Measurements from ENCODE around the gene IFNL3.
"Not testable (repeated sequence)": the region's sequence is repeated elsewhere in the genome, so short reads cannot be mapped to it uniquely, and the experiment has no call there.

Gene IFNL3

DNA sequence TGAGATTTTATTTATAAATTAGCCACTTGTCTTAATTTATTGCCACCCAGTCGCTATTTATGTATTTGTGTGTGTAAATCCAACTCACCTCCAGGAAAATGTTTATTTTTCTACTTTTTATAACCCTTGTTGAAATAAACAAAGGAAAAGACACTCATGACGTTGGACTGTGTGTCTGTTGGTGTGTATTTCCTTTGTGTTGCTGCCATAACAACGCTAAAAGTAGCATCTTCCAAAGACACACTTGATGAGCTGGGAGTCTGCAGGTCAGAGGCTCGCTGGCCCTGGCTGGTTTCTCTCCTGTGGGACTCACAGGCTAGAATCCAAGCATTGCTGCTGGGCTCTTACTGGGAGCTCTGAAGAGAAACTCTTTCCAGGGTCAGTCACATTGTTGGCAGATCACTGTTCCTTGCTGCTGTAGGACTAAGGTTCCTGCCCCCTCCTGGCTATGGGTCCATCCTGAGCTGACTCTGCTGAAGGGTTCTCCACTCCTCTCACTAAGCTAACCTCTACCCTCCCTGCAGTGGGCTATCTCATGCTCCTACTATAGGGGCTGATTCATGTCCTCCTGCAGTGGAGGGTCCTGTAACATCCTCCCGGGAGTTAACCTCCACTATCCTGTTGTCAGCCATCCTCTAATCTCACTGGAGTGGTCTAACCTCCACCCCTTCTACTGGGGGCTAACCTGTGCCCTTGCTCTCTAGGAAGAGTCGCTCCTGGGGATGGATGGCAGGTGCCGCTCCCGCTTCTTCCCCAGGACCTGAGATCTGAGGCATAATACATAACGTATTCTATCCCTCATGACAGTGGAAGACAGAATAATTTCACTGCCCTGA is 25.4 kb upstream of the IFNL3 start:
- Histone ChIP-seq H3K27me3 (ENCODE audit: insufficient read depth, poor library complexity, severe bottlenecking) (peaks cover 3% of the 10 kb centered on the region), H3K4me3 (replicated peaks; ENCODE audit: insufficient read depth, low read length) (no peak overlapping the region), H3K27ac (replicated peaks) (no peak overlapping the region)
- TF ChIP-seq POLR2AphosphoS5 (IDR thresholded peaks at IDR 0.05; ENCODE audit: low read depth): no peak
- DNase-seq (ENCODE audit: low read depth in 1 of 2, low spot score in 1 of 2): no peak

DNA sequence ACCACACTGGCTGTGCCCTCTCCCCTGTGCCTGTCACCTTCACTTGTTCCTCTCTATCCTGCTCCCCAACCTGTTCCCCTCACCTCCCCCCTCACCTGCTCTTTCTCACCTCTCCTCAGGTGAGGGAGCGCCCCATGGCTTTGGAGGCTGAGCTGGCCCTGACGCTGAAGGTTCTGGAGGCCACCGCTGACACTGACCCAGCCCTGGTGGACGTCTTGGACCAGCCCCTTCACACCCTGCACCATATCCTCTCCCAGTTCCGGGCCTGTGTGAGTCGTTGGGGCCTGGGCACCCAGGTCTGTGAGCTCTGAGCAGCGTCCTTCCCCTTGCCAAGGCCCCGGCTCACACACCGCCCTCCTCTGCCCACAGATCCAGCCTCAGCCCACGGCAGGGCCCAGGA is 24.6 kb upstream of the IFNL3 start:
- H3K4me3 ChIP-seq (replicated peaks; ENCODE audit: insufficient read depth, low read length); H3K27ac ChIP-seq (replicated peaks); DNase-seq (ENCODE audit: low read depth in 1 of 2, low spot score in 1 of 2); H3K27me3 ChIP-seq (ENCODE audit: insufficient read depth, poor library complexity, severe bottlenecking): not testable (repeated sequence)

DNA sequence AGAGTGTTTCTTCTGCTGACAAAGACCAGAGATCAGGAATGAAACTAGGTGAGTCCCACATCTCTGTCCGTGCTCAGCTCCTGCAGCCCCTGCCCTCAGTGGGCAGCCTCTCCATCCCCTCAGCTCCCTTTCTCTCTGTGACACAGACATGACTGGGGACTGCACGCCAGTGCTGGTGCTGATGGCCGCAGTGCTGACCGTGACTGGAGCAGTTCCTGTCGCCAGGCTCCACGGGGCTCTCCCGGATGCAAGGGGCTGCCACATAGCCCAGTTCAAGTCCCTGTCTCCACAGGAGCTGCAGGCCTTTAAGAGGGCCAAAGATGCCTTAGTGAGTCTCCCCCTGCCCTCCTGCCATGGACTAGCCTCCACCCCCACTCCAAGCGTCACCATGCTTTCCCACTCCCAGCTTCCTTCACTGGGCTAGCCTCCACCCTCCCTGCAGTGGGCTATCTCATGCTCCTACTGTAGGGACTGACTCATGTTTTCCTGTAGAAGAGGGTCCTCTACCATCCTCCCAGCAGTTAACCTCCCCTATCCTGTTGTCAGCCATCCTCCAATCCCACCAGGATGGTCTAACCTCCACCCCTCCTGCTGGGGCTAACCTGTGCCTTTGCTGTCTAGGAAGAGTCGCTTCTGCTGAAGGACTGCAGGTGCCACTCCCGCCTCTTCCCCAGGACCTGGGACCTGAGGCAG is 23.9 kb upstream of the IFNL3 start:
- H3K27ac ChIP-seq (replicated peaks); H3K4me3 ChIP-seq (replicated peaks; ENCODE audit: insufficient read depth, low read length); DNase-seq (ENCODE audit: low read depth in 1 of 2, low spot score in 1 of 2): not testable (repeated sequence)
- H3K27me3 ChIP-seq (ENCODE audit: insufficient read depth, poor library complexity, severe bottlenecking): peaks cover 13% of the 10 kb centered on the region

DNA sequence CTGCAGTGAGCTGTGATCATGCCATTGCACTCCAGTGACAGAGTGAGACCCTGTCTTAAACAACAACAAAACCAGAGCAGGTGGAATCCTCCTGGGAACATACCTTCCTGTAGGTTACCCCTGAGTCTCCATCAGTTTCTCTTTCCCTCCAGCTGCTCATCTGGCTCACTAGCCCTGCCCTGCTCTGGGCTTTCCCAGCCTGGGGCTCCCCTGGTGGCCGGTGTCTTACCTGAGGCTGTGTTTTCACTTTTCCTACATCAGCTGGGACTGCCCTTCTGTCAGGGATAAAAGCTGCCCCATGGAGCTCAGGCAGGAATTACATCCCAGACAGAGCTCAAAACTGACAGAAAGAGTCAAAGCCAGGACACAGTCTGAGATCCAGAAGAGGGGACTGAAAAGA is 23.3 kb upstream of the IFNL3 start, which contains the start of gene IFNL2:
Gene IFNL2, plus strand, starts transcription at position 312 of the 400 bp plus-strand sequence. CDS start 173 bp downstream, outside the sequence.
- H3K27me3 ChIP-seq (ENCODE audit: insufficient read depth, poor library complexity, severe bottlenecking): peaks cover 18% of the 10 kb centered on the region
- not testable (repeated sequence) for H3K4me3 ChIP-seq (replicated peaks; ENCODE audit: insufficient read depth, low read length); H3K27ac ChIP-seq (replicated peaks); DNase-seq (ENCODE audit: low read depth in 1 of 2, low spot score in 1 of 2)

DNA sequence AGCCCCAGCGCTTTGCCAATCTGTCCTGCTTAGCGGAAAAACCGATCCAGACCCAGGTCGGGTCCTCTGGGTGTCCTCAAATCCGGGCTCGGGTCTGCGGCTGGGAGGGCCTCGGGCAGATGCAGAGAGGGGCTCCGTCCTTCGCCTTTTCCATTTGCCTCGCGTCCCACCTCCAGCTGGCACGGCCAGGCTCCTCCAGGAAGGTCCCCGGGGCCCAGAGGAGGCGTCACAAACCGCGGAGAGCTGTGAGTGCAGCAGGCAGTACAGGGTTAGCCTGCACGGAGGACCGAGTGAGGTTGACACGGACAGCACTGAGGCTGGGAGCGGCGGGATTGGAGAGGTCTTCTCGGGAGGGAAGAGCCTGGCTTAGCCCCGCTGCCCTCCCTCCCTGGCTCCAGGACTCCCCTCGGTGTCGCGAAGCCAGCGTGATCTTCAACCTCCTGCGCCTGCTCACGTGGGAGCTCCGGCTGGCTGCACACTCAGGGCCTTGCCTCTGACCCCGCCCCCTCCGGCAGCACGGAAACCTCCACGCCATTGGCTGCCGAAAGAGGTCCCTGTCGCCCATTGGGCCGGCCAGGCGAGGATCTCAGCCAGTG is 20.6 kb upstream of the IFNL3 start:
- TF ChIP-seq SPI1 (IDR thresholded peaks at IDR 0.05; ENCODE audit: borderline replicate concordance, low read depth) (no peak), POLR2AphosphoS5 (IDR thresholded peaks at IDR 0.05; ENCODE audit: low read depth) (no peak), GABPA (IDR thresholded peaks at IDR 0.05; ENCODE audit: low read depth) (no peak)
- TF ChIP-seq, protein P1, sequence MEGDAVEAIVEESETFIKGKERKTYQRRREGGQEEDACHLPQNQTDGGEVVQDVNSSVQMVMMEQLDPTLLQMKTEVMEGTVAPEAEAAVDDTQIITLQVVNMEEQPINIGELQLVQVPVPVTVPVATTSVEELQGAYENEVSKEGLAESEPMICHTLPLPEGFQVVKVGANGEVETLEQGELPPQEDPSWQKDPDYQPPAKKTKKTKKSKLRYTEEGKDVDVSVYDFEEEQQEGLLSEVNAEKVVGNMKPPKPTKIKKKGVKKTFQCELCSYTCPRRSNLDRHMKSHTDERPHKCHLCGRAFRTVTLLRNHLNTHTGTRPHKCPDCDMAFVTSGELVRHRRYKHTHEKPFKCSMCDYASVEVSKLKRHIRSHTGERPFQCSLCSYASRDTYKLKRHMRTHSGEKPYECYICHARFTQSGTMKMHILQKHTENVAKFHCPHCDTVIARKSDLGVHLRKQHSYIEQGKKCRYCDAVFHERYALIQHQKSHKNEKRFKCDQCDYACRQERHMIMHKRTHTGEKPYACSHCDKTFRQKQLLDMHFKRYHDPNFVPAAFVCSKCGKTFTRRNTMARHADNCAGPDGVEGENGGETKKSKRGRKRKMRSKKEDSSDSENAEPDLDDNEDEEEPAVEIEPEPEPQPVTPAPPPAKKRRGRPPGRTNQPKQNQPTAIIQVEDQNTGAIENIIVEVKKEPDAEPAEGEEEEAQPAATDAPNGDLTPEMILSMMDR (IDR thresholded peaks at IDR 0.05; ENCODE audit: insufficient read depth, low read length): no peak
- TF ChIP-seq, protein P2, sequence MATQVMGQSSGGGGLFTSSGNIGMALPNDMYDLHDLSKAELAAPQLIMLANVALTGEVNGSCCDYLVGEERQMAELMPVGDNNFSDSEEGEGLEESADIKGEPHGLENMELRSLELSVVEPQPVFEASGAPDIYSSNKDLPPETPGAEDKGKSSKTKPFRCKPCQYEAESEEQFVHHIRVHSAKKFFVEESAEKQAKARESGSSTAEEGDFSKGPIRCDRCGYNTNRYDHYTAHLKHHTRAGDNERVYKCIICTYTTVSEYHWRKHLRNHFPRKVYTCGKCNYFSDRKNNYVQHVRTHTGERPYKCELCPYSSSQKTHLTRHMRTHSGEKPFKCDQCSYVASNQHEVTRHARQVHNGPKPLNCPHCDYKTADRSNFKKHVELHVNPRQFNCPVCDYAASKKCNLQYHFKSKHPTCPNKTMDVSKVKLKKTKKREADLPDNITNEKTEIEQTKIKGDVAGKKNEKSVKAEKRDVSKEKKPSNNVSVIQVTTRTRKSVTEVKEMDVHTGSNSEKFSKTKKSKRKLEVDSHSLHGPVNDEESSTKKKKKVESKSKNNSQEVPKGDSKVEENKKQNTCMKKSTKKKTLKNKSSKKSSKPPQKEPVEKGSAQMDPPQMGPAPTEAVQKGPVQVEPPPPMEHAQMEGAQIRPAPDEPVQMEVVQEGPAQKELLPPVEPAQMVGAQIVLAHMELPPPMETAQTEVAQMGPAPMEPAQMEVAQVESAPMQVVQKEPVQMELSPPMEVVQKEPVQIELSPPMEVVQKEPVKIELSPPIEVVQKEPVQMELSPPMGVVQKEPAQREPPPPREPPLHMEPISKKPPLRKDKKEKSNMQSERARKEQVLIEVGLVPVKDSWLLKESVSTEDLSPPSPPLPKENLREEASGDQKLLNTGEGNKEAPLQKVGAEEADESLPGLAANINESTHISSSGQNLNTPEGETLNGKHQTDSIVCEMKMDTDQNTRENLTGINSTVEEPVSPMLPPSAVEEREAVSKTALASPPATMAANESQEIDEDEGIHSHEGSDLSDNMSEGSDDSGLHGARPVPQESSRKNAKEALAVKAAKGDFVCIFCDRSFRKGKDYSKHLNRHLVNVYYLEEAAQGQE (IDR thresholded peaks at IDR 0.05; ENCODE audit: insufficient replicate concordance, low read depth): no peak
- H3K27me3 ChIP-seq (ENCODE audit: insufficient read depth, poor library complexity, severe bottlenecking): peaks cover 23% of the 10 kb centered on the region
- no peak overlapping the region for H3K4me3 ChIP-seq (replicated peaks; ENCODE audit: insufficient read depth, low read length)

DNA sequence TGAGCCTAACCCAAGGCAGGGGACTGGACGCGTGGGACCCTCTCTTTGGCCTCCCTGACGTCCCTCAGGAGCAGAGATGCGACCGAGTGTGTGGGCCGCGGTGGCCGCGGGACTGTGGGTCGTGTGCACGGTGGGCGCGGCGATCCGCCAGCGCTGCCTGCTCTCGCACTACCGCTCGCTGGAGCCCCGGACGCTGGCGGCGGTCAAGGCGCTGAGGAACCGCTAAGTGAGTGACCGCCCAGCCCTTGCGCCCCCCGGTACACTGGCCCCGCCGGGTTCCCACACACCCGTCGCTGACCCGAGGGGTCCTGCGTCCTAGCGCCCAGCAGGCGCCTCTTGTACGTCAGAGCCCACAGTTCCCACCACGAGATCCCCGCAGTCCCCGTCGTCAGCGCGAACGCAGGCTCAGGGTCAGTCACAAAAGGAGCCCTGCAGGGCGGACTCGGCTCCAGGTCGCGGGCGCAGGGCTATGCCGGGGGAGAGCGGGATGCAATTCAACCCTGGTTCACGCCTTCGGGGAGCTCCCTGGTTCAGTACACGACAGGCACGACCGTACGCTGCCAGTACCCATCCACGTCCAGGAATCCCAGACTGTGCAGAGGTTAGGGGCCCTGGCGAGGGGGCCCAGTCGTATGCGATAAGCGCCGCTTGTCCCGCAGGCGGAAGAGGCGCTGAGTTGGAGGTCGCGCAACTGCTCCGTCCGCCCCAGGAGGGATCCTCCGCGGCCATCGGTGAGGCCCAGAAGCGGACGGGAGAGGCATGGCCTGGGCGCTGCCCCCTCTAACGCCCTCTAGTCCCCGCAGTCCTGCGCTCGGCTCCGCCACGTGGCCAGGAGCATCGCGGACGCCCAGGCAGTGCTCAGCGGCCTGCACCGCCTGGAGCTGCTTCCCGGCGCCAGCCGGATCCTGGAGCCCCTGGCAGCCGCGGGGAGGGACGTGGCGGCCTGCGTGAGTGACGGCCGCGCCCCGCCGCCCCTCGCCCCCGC is 19.8 kb upstream of the IFNL3 start:
- TF ChIP-seq SPI1 (IDR thresholded peaks at IDR 0.05; ENCODE audit: borderline replicate concordance, low read depth) (no peak), POLR2AphosphoS5 (IDR thresholded peaks at IDR 0.05; ENCODE audit: low read depth) (no peak), GABPA (IDR thresholded peaks at IDR 0.05; ENCODE audit: low read depth) (no peak)
- TF ChIP-seq, protein P1 (IDR thresholded peaks at IDR 0.05; ENCODE audit: insufficient read depth, low read length): no peak
- TF ChIP-seq, protein P2 (IDR thresholded peaks at IDR 0.05; ENCODE audit: insufficient replicate concordance, low read depth): no peak
- peaks cover 23% of the 10 kb centered on the region for H3K27me3 ChIP-seq (ENCODE audit: insufficient read depth, poor library complexity, severe bottlenecking)
- DNase-seq (ENCODE audit: low read depth in 1 of 2, low spot score in 1 of 2): no peak
- no peak overlapping the region for H3K4me3 ChIP-seq (replicated peaks; ENCODE audit: insufficient read depth, low read length)
- H3K27ac ChIP-seq (replicated peaks): no peak overlapping the region

More for the DNA sequence above, 20.6 kb upstream of the IFNL3 start:
- no peak overlapping the region for H3K27ac ChIP-seq (replicated peaks)
- DNase-seq (ENCODE audit: low read depth in 1 of 2, low spot score in 1 of 2): no peak

All from HL-60 (cell line).